ENCODE measurements around the gene ZNF544.

DNA sequence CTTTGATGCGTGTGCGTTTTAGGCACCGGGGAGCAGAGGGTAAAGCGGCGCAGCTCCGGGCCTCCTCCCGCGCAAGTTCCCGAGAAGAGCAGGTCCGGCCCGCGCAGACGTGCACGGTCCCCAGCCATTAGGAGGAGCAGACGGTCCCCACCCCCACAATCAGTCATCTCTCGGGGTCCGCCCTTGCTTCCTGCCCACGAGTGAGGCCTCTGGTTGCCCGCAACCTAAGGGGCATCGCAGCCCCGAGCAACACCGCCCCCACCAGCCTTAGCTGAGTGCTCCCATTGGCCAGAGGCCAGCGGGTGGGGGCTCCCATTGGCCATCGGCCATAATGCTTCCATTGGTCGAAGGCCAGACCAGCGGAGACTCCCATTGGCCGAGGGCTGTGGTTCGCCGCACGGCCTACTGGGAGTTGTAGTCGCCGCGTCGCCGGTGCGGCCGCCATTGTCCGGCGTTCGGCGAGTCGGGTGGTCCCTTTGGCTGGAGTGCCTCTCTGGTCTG is 49.9 kb downstream of the ZNF544 start, which contains the start of gene ZNF8:
- TF ChIP-seq, protein P1, sequence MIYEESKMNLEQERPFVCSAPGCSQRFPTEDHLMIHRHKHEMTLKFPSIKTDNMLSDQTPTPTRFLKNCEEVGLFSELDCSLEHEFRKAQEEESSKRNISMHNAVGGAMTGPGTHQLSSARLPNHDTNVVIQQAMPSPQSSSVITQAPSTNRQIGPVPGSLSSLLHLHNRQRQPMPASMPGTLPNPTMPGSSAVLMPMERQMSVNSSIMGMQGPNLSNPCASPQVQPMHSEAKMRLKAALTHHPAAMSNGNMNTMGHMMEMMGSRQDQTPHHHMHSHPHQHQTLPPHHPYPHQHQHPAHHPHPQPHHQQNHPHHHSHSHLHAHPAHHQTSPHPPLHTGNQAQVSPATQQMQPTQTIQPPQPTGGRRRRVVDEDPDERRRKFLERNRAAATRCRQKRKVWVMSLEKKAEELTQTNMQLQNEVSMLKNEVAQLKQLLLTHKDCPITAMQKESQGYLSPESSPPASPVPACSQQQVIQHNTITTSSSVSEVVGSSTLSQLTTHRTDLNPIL (CRISPR knock-in tag; IDR thresholded peaks at IDR 0.05; ENCODE audit: low read depth) = no peak
- TF ChIP-seq, protein P2, sequence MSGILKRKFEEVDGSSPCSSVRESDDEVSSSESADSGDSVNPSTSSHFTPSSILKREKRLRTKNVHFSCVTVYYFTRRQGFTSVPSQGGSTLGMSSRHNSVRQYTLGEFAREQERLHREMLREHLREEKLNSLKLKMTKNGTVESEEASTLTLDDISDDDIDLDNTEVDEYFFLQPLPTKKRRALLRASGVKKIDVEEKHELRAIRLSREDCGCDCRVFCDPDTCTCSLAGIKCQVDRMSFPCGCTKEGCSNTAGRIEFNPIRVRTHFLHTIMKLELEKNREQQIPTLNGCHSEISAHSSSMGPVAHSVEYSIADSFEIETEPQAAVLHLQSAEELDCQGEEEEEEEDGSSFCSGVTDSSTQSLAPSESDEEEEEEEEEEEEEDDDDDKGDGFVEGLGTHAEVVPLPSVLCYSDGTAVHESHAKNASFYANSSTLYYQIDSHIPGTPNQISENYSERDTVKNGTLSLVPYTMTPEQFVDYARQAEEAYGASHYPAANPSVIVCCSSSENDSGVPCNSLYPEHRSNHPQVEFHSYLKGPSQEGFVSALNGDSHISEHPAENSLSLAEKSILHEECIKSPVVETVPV (CRISPR knock-in tag; IDR thresholded peaks at IDR 0.05) = no peak
- TF ChIP-seq, protein P3, sequence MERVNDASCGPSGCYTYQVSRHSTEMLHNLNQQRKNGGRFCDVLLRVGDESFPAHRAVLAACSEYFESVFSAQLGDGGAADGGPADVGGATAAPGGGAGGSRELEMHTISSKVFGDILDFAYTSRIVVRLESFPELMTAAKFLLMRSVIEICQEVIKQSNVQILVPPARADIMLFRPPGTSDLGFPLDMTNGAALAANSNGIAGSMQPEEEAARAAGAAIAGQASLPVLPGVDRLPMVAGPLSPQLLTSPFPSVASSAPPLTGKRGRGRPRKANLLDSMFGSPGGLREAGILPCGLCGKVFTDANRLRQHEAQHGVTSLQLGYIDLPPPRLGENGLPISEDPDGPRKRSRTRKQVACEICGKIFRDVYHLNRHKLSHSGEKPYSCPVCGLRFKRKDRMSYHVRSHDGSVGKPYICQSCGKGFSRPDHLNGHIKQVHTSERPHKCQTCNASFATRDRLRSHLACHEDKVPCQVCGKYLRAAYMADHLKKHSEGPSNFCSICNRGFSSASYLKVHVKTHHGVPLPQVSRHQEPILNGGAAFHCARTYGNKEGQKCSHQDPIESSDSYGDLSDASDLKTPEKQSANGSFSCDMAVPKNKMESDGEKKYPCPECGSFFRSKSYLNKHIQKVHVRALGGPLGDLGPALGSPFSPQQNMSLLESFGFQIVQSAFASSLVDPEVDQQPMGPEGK (CRISPR knock-in tag; IDR thresholded peaks at IDR 0.05; ENCODE audit: borderline replicate concordance) = no peak
- TF ChIP-seq, protein P4, sequence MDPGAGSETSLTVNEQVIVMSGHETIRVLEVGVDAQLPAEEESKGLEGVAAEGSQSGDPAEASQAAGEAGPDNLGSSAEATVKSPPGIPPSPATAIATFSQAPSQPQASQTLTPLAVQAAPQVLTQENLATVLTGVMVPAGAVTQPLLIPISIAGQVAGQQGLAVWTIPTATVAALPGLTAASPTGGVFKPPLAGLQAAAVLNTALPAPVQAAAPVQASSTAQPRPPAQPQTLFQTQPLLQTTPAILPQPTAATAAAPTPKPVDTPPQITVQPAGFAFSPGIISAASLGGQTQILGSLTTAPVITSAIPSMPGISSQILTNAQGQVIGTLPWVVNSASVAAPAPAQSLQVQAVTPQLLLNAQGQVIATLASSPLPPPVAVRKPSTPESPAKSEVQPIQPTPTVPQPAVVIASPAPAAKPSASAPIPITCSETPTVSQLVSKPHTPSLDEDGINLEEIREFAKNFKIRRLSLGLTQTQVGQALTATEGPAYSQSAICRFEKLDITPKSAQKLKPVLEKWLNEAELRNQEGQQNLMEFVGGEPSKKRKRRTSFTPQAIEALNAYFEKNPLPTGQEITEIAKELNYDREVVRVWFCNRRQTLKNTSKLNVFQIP (CRISPR knock-in tag; IDR thresholded peaks at IDR 0.05; ENCODE audit: borderline replicate concordance, low read depth) = no peak
- TF ChIP-seq PPARA (CRISPR knock-in tag; IDR thresholded peaks at IDR 0.05; ENCODE audit: borderline replicate concordance) (no peak), OSR1 (CRISPR knock-in tag; IDR thresholded peaks at IDR 0.05) (no peak), RARB (CRISPR knock-in tag; IDR thresholded peaks at IDR 0.05) (no peak), ZFP30 (CRISPR knock-in tag; IDR thresholded peaks at IDR 0.05) (no peak)

All from SK-N-SH treated with all-trans-retinoic acid at 6 μM for 48 hours (cell line).